NCI-H345 treated with DMSO at 0.1 percent for 48 hours (cell line): ENCODE results near the gene LGR6.
A peak's percentile ranks its signal among the peaks of the same experiment; 100 is the strongest.
"Not testable (repeated sequence)": the region's sequence is repeated elsewhere in the genome, so short reads cannot be mapped to it uniquely, and the experiment has no call there.

ENCODE experiments used
- DNase-seq: peaks from one replicate; lab custom pipeline; 2025; ENCODE audit not compliant: unreplicated experiment; lab: John Stamatoyannopoulos, UW

LGR6 gene

DNA sequence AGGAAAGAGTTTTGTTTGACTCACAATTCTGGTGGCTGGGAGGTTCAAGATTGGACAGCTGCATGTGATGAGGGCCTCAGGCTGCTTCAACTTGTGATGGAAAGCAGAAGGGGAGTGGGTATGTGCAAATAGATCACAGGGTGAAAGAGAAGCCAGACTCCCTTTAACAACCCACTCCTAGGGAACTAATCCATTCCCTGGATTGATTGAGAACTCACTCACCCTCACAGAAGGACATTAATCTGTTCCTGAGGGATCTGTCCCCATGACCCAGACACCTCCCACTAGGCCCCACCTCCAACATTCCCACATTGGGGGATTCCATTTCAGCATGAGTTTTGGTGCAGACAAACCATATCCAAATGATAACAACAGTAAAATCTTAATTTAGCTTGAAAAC is 122.6 kb downstream of the LGR6 start:
- no peak for DNase-seq

DNA sequence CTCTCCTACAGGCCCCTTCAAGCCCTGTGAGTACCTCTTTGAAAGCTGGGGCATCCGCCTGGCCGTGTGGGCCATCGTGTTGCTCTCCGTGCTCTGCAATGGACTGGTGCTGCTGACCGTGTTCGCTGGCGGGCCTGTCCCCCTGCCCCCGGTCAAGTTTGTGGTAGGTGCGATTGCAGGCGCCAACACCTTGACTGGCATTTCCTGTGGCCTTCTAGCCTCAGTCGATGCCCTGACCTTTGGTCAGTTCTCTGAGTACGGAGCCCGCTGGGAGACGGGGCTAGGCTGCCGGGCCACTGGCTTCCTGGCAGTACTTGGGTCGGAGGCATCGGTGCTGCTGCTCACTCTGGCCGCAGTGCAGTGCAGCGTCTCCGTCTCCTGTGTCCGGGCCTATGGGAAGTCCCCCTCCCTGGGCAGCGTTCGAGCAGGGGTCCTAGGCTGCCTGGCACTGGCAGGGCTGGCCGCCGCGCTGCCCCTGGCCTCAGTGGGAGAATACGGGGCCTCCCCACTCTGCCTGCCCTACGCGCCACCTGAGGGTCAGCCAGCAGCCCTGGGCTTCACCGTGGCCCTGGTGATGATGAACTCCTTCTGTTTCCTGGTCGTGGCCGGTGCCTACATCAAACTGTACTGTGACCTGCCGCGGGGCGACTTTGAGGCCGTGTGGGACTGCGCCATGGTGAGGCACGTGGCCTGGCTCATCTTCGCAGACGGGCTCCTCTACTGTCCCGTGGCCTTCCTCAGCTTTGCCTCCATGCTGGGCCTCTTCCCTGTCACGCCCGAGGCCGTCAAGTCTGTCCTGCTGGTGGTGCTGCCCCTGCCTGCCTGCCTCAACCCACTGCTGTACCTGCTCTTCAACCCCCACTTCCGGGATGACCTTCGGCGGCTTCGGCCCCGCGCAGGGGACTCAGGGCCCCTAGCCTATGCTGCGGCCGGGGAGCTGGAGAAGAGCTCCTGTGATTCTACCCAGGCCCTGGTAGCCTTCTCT is 124.6 kb downstream of the LGR6 start:
- no peak for DNase-seq

DNA sequence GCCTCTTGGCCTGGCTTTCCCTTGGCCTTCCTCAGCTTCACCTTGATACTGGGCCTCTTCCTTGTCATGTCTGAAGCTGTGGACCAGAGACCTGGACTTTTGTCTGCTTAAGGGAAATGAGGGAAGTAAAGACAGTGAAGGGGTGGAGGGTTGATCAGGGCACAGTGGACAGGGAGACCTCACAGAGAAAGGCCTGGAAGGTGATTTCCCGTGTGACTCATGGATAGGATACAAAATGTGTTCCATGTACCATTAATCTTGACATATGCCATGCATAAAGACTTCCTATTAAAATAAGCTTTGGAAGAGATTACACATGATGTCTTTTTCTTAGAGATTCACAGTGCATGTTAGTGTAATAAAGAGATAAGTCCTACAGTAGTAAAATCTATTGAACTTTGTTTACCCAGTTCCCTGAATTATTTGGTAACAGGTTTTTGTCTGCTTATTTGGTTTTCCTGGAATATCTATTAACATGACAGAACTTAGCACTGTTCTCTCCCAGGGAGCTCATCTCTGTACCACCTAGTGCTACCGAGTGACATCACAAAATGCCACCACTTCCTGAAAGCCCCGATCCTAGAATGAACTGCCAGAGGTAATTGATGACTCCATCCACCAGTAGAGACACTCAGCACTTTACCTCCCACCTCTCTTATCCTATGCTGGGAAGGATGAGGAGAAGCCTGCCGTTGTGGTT is 125.9 kb downstream of the LGR6 start:
- DNase-seq: no peak

DNA sequence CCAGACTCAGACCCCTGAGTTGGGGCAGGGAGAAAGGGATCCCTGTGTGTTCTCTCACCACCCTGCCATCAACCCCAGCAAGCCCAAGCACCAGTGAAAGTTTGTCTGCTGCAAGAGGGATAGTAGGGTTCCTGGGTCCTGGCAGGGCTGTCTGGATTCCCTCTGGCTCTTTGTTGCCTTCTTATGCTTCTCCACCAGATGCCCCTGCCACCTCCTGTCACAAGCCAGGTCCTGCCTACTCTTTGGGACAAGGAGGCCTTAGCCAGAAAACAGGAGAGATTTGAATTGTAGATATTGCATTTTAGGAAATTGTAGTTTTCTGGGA is 126.4 kb downstream of the LGR6 start:
- DNase-seq: no peak

DNA sequence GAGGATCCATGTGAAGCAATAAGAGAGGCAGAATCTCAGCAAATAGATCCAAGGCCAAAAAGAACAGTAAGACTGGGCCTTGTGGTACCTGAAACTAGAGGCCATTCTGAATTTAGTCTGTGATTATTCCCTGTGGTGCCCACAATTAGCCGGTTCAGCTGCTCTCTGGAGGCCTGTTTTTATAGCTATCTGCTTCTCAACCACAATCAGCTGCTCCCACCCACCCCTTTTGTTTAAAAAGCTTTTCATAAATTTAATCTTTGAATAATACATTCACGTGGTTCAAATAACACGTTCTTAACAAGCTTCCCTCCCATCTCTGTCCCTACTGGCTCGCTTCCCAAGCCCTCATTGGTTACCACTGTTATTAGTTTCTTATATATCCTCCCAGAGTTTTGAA is 130.1 kb downstream of the LGR6 start:
- no peak for DNase-seq

DNA sequence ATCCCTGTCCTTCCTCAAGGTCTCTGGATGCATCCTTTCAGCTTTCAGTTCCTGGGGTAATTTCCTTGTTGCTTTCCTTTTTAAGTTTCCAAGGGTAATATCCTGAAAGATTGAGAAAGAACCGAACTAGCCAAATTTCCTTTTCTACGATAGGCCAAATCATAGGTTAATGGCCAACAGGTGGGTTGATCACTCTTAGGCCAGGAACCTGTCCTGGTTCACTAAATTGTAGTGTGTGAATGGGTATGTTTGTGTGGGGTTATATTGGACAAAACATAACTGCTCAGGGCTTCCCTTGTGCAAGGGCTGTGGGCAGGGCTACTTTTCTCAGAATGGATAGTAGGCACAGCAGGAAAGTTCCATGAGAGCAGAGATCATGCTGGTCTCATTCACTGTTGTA is 131.0 kb downstream of the LGR6 start:
- DNase-seq: no peak

DNA sequence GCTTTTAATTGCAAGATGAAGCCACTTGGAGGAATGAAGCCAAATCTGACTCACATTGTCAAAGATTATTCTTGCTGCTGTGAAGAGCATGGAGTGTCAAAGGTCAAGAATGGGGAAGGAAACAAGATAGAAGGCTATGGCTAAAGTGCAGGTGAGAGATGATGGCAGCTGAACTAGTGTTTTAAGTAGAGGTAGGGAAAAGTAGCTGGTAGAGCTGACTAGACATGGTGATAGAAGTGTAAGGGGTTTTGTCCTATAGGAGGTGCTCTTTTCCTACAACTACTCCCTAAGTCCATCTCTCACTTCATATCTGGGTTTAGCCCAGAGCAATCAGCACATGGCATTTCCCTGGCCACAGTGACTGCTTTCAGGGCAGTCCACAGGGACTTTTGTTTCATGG is 136.3 kb downstream of the LGR6 start:
- DNase-seq: no peak

DNA sequence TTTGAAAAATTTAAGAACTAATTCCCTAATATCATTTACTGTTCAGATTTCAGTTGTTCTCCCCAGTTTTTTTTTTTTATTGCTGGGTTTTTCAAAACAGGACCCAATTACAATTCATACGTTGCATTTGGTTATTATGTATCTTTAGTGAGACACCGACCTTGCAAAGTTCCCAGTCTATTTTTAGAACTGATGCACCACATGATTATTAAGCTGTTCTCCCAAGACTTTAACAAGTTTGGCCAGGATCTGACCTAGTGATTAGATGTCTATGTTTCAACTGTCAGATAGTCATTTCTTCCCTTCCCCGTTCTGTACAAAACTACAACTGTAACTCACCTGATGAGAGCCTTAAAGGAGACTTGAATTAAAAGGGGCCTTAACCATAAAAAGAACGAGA is 140.3 kb downstream of the LGR6 start:
- no peak for DNase-seq

DNA sequence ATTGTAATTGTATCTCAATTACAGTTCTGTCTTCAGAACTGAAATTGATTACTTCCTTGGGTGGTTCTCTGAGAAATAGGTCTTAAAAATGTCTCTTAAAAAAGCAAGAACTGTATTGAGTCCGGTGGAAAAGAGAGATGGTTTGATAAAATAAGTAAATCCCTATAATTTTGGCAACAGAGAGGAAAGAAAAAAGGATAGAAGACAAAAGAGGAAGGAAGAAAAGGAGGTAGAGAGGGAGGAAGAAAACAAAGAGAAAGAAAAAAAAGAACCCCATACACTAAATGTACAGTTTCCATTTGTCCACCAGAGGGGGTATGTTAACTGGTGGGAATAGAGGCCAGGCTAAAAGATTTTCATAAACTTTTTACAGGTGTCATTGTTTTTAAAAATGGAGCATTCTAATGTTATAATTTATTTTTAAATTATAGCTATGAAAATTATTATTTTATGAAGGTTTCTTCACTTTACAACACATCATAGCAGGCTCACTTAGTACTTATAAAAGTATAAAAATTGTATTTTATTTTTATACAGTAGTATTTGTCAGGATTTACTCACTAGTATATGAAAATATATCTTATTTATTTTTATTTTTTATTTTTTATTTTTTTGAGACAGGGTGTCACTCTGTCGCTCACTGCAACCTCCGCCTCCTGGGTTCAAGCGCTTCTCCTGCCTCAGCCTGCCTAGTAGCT is 150.2 kb downstream of the LGR6 start:
- peak; percentile 67 for DNase-seq

DNA sequence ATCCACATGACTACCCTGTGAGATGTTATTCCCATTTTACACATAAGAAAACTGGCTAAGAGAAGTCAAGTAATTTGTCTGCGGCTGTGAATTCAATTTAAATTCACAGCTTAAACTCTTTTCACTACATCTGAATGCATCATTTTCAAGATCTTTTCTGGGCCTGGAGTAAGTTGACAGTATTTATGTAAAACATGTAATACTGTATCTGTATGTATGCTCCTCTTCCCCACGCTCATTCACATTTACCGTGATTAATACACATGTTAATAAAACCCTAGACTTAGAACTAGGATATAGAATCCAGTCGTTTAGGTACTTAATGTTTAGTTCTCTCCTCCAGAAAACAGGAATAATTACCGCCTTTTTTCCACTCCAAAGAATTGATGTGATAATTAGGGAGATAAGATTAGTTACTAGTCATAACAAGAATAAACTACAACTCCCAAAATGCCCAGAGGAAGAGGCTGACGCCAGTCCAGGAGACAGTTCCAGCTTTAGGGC is 154.5 kb downstream of the LGR6 start:
- DNase-seq: no peak

DNA sequence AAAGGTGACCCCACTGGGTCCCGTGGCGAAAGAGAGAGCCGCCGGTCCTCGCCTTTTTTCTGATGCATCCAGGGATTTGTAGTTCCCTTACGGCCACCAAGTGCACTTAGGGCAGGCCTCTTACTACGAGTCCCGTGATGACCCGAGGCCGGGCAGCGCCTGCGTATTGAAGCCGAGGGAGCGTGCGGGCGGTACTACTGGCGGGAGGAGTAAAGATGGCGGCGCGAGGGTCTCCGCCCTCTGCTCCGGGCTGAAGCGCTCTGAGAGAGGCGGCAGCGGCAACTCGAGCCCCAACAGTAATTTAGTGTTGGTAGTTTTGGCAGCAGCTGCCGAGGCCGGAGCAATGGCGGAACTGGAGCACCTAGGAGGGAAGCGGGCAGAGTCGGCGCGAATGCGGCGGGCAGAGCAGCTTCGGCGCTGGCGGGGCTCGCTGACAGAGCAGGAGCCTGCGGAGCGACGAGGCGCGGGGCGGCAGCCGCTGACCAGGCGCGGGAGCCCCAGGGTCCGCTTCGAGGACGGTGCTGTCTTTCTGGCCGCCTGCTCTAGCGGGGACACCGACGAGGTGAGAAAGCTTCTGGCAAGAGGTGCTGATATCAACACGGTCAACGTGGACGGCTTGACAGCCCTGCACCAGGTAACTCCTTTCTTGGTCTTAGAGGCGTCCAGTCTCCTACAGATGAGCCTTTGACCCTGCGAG is 155.1 kb downstream of the LGR6 start, which contains the start of gene PPP1R12B:
PPP1R12B (plus strand) TSS at position 191 of the 697 bp plus-strand sequence; CDS start at position 344, 153 bp downstream.
- DNase-seq: peak; percentile 99

DNA sequence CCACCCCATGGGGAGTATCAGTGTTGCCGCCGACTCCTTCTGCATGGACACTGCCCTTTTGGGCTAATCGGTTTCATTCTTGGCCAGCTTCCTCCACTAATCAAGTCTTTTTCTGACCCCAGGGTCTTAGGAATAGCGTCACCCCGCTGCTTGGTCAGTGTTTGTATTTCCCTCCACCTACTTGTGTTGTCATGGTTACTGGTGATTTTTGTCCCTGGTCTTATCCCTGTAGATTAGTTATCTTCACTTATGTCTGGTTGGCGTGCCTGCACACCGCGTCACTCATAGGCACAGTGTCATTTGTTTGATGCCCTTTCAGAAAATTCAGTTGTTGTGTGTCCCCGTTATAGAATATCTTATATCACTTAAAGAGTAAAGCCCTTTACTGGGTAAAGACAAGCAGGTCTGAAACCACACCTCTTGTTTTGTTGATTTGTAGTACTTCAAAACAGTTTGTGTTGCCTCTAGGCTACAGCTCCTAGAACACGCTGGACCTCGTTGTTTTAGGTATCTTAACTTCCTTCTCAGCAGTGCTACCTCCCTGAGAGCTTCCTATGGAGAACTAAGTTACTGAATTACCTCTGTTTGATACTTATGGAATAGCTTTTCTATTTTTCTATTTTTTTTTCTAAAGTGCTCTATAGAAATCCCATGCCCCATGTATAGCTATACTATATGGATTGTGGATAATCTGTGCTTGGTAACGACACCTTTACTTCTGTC is 155.8 kb downstream of the LGR6 start:
- no peak for DNase-seq

DNA sequence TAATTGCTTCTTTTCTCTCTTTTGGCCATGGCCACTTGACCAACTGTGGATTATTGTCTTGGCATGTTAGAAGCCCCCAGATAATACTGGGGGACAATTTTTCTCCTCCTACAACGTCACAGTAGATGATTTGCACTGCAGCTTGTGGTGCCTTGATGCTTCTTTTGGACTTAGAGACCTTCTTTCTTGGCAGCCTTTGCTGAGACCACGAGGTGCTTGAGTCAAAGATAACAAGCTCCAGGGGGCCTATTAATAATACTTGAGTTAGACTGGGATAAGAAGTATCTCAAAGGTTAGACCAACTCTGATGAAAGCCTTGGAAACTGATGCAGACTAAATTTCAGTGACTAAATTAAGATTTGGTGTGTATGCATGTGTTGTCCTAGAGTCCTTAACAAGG is 158.1 kb downstream of the LGR6 start:
- no peak for DNase-seq

DNA sequence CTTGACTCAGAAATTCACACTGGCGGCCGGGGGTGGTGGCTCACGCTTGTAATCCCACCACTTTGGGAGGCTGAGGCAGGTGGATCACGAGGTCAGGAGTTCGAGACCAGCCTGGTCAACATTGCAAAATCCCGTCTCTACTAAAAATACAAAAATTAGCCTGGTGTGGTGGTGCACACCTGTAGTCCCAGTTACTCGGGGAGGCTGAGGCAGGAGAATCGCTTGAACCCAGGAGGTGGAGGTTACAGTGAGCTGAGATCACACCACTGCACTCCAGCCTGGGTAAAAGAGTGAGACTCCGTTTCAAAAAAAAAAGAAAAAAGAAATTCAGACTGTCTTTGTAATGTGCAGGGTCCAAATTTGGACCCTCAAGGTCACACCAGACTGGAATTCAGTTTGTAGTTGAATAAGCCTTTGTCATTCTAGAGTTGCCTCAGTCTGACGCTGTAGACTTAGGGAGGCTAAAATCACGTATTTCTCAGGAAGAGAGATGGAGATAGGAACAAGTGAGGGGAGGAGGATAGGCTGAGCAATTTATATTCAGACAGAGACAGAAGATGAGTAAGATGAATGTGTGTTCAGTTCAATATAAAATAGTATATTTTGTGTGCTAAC is 159.1 kb downstream of the LGR6 start:
- DNase-seq: not testable (repeated sequence)

DNA sequence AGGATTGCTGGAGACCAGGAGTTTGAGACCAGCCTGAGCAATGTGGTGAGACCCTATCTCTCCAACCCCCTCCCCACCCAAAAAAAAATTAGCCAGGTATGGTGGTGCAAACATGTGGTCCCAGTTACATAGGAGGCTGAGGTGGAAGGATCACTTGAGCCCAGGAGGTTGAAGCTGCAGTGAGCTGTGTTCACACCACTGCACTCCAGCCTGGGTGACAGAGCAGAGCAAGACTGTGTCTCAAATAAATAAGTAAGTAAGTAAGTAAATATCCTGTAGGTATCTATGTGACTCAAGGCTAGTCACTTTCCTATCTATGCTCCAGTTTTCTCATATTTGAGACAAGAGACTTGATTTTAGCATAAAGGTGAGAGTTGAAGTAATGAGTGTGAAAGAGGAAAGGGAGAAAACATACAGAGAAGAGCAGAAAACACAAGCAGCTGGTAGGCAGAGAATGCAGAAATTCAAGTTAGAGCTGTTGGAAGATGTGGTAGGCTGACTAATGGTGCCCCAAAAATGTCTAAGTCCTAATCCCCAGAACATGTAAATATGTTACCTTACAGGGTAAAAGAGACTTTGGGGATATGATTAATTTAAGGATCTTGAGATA is 162.4 kb downstream of the LGR6 start:
- DNase-seq: no peak

DNA sequence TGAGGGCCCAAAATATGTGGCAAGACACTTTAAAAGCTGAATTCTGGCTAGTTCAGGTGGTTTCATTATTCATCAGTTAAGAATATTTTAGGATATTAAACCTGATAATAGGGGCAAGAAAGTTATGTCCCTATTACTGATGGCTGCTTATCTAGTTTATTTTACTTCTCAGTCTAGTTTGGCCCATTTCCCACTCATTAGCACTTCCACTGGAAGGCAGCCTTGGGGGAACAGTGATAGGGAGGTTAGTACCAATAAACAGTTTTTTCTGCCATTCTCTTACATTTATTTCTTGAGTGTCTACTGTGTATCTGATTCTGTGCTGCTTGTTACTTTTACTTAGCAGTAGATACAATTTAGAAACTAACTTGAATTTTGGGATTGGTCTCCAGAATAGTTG is 163.9 kb downstream of the LGR6 start:
- DNase-seq: no peak

DNA sequence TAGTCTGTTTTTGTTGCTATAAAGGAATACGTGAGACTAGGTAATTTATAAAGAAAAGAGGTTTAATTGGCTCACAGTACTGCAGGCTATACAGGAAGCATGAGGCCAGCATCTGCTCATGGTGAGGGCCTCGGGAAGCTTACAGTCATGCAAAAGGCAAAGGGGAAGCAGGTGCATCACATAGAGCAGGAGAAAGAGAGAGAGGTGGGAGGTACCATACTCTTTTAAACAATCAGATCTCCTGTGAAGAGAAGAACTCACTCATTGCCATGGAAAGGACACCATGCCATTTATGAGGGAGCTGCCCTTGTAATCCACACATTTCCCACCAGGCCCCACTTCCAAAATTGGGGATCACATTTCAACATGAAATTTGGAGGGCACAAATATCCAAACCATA is 167.6 kb downstream of the LGR6 start:
- no peak for DNase-seq

DNA sequence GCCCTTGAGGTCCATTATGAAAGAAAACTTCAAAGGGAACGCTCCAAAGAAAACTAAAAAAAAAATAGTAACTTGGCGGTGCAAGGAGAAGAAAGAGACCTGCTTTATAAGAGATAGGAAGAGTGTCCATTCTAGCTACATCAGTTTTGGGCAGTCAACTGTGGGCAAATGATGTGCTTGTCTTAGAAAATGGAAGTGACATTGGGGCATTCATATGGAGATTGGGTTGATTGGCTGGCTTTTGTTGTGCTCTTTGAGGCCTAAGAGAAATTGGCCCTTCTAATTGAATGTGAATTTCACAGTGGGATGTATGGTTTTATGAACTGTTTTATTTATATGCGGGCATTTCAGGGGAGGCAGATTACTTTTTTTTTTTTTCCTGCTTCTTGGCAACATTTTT is 168.1 kb downstream of the LGR6 start:
- DNase-seq: no peak

DNA sequence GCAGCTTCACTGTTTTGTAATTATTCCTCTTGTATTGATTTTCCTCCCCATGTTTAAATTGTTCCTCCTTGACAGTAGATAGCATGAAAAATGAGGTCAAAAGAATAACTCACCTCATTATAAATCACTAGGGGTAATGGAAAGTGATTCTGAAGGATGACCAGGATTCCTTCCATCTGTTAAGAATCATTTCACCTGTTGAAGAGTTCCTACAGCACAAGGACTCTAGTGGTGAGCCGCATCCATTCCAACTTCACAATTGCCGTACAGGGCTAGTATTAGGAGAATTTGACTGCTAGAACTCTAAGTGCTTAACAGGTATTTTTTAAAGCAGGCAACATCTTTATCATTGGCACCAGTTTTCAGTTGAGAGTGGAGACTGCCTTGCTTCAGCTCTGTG is 168.6 kb downstream of the LGR6 start:
- DNase-seq: no peak
